GM12878 (cell line): ENCODE results near the gene LIN7B. TPM values are rescaled to one million over a fixed set of nuclear protein-coding genes. Genes with fewer than 3 reads are reported as not detected.

Experiments used
- ATAC-seq: fragments of 200-7000 bp; cut with Tn5 transposase; 3 replicates; pipeline ENCODE4 v1.9.1; 2020; ENCODE audit warnings: mild to moderate bottlenecking, moderate library complexity
- BruUV-seq: library from RNA; stranded (reverse); fragments of 400-500 nt; replicated peaks from 2 replicates; lab custom pipeline; 2021; lab: Mats Ljungman, UMichigan
- CTCF ChIA-PET: fragments of 300-600 bp; sonication (Branson Sonifier 250); formaldehyde crosslinking; extraction: SDS; loops from one replicate; lab custom pipeline; 2021; ENCODE audit warnings: inconsistent platforms; lab: Yijun Ruan, JAX
- POLR2A ChIA-PET: fragments of 350-600 bp; formaldehyde crosslinking; extraction: SDS; loops from one replicate; lab custom pipeline; 2021; ENCODE audit warnings: inconsistent platforms; lab: Charles Lee
- RAD21 ChIA-PET: fragments of 300-600 bp; sonication (Branson Sonifier 250); formaldehyde crosslinking; loops from one replicate; lab custom pipeline; 2023; ENCODE audit warnings: antibody characterized with exemption; ENCODE audit not compliant: unreplicated experiment; lab: Charles Lee
- SMC1A ChIA-PET: fragments of 300-600 bp; sonication (Branson Sonifier 250); formaldehyde crosslinking; loops from one replicate; lab custom pipeline; 2023; ENCODE audit not compliant: unreplicated experiment, uncharacterized antibody; lab: Charles Lee
- DNase-seq: peaks from one replicate; pipeline ENCODE4 v3.0.0-alpha.2; 2011; ENCODE audit warnings: low read depth, low spot score
- FAIRE-seq: peaks from 3 replicates; lab custom pipeline; 2011; peaks lifted over from hg19 to GRCh38; lab: Jason Lieb, UNC
- H2AFZ ChIP-seq: 2 replicates; pipeline ENCODE4 v1.6.0; 2011; ENCODE audit warnings: low read depth, low read length, control low read depth; ENCODE audit not compliant: control insufficient read depth
- H3K27ac ChIP-seq: 2 replicates; pipeline ENCODE4 v1.5.1; 2011; ENCODE audit warnings: control low read depth; ENCODE audit not compliant: control insufficient read depth, insufficient read depth
- H3K27me3 ChIP-seq, 2 experiments: replicated peaks in 1 of 2; 2 replicates each; pipeline versions ENCODE4 v1.6.0 to v1.6.1; 2011; ENCODE audit warnings: low read length in 1 of 2; ENCODE audit not compliant: control insufficient read depth in 2 of 2, insufficient read depth in 2 of 2
- H3K36me3 ChIP-seq, 2 experiments: 2 replicates each; pipeline ENCODE4 v1.5.1; 2011; ENCODE audit warnings: low read length in 1 of 2; ENCODE audit not compliant: control insufficient read depth in 2 of 2, insufficient read depth in 2 of 2
- H3K4me1 ChIP-seq: 2 replicates; pipeline ENCODE4 v1.6.1; 2011; ENCODE audit warnings: mild to moderate bottlenecking, low read length, moderate library complexity, mixed read lengths; ENCODE audit not compliant: control insufficient read depth, insufficient read depth
- H3K4me2 ChIP-seq: 2 replicates; pipeline ENCODE4 v1.6.0; 2011; ENCODE audit warnings: control low read depth; ENCODE audit not compliant: control insufficient read depth, insufficient read depth
- H3K4me3 ChIP-seq: fragments of 200-600 bp; sonication (generic); 2 replicates; pipeline ENCODE4 v1.5.1; 2016
- H3K79me2 ChIP-seq: 2 replicates; pipeline ENCODE4 v1.6.0; 2011; ENCODE audit warnings: low read length; ENCODE audit not compliant: control insufficient read depth, insufficient read depth
- H3K9ac ChIP-seq: 2 replicates; pipeline ENCODE4 v1.8.0; 2011; ENCODE audit warnings: low read length, control low read depth, mixed read lengths; ENCODE audit not compliant: control insufficient read depth, insufficient read depth
- H3K9me3 ChIP-seq: replicated peaks from 3 replicates; pipeline ENCODE4 v1.5.1; 2011; ENCODE audit warnings: mild to moderate bottlenecking, low read length; ENCODE audit not compliant: control insufficient read depth, insufficient read depth
- H4K20me1 ChIP-seq: 2 replicates; pipeline ENCODE4 v1.6.0; 2011; ENCODE audit not compliant: control insufficient read depth, insufficient read depth
- ASH2L ChIP-seq: fragments of 300-600, 200-600 bp; sonication (generic); IDR thresholded peaks from 2 replicates; pipeline ENCODE4 v1.6.1; 2017; ENCODE audit warnings: low read depth, mild to moderate bottlenecking, borderline replicate concordance
- BCLAF1 ChIP-seq: fragments of 450-650 bp; IDR thresholded peaks from 2 replicates; pipeline ENCODE4 v1.6.1; 2017; ENCODE audit warnings: antibody characterized with exemption, mild to moderate bottlenecking, moderate library complexity
- HCFC1 ChIP-seq: fragments of 150-350 bp; IDR thresholded peaks from 2 replicates; pipeline ENCODE4 v1.6.1; 2014; ENCODE audit warnings: low read length
- NBN ChIP-seq: fragments of 450-650 bp; IDR thresholded peaks from 2 replicates; pipeline ENCODE4 v1.6.1; 2016
- NFIC ChIP-seq: IDR thresholded peaks from 2 replicates; pipeline ENCODE4 v1.6.1; 2012; ENCODE audit warnings: low read depth, mild to moderate bottlenecking, inconsistent platforms, low read length, moderate library complexity
- RAD21 ChIP-seq: IDR thresholded peaks from 2 replicates; pipeline ENCODE4 v1.6.1; 2011; ENCODE audit warnings: mild to moderate bottlenecking, low read depth, low read length, moderate library complexity; ENCODE audit not compliant: insufficient read depth
- RAD51 ChIP-seq: fragments of 450-650 bp; IDR thresholded peaks from 2 replicates; pipeline ENCODE4 v1.6.1; 2016; ENCODE audit warnings: moderate library complexity, mild to moderate bottlenecking, inconsistent platforms
- RFX5 ChIP-seq: IDR thresholded peaks from 2 replicates; pipeline ENCODE4 v1.6.1; 2011; ENCODE audit warnings: low read depth, low read length, improper control_type of control experiment
- SP1 ChIP-seq: IDR thresholded peaks from one replicate; pipeline ENCODE4 v1.6.1; 2011; ENCODE audit warnings: low read depth, low read length
- SUPT20H ChIP-seq: IDR thresholded peaks from 2 replicates; pipeline ENCODE4 v1.6.1; 2011; ENCODE audit warnings: low read depth, mild to moderate bottlenecking, low read length, moderate library complexity, borderline replicate concordance; ENCODE audit not compliant: control insufficient read depth
- ZBED1 ChIP-seq: IDR thresholded peaks from 2 replicates; pipeline ENCODE4 v1.6.1; 2016; ENCODE audit warnings: borderline replicate concordance
- ZBTB11 ChIP-seq: fragments of 450-650 bp; formaldehyde crosslinking; IDR thresholded peaks from 2 replicates; pipeline ENCODE4 v1.5.0; 2022; ENCODE audit warnings: mild to moderate bottlenecking, missing genetic modification characterization
- WGBS: methylation state at CpG from one replicate; pipeline ENCODE4 v1.1.6; 2016; ENCODE audit warnings: low lambda C conversion rate; ENCODE audit not compliant: insufficient replicate concordance, insufficient coverage; ENCODE audit errors: missing lambda C conversion rate; 5-methylcytosine and 5-hydroxymethylcytosine counted together
- in situ Hi-C: fragments of 300-500 bp; cut with MboI; formaldehyde crosslinking; loops from 9 replicates; pipeline ENCODE4 v1.14.3; 2018; ENCODE audit warnings: mixed read lengths
- intact Hi-C: fragments of 100-400 bp; cut with micrococcal nuclease; formaldehyde crosslinking; loops from one replicate; pipeline ENCODE4 v1.14.2; 2022; ENCODE audit not compliant: unreplicated experiment
- polyA plus RNA-seq, 11 experiments: library from polyadenylated mRNA; depleted of rRNA in 4 of 11; unstranded in 6 of 11; stranded (reverse) in 5 of 11; fragments of >200 nt; fragmentation: Nextera tagmentation in 4 of 11; fragmentation: Illumina TruSeq in 1 of 11; extraction: Ambion mirVana in 4 of 11; extraction: Trizol in 1 of 11; gene quantifications; 1 replicate in 1 of 11; 2 replicates in 10 of 11; pipeline versions ENCODE4 v1.2.1 to v1.2.3, GENCODE V29; 2011 to 2016; ENCODE audit warnings: inconsistent platforms in 2 of 11, missing spikeins in 2 of 11, low read depth in 1 of 11
- total RNA-seq, 4 experiments: library from RNA; depleted of rRNA in 3 of 4; stranded (reverse); fragments of >200 nt in 3 of 4; fragmentation: Illumina TruSeq in 1 of 4; extraction: Trizol in 1 of 4; gene quantifications; 2 replicates each; pipeline versions ENCODE4 v1.2.1 to v1.2.3, GENCODE V29; 2013 to 2021

LIN7B gene
- total and polyA plus RNA-seq, 10 of the 15 experiments (the other 5 are each of a cell fraction or from before 2014, with no cell fraction given): 0.15 to 3.5 (median 1.6) TPM; not detected in 2

GRCh38 chr19:49135686-49136085, 21.5 kb downstream of the LIN7B start:
- no peak for FAIRE-seq
- WGBS: 19% methylated on average over 5 of the region's 5 CpGs
- Histone ChIP-seq H3K27ac (no peak overlapping the region), H3K4me3 (no peak overlapping the region), H3K4me1 (no peaks in the 10 kb centered on the region), H3K4me2 (no peak overlapping the region), H3K36me3 (no peaks in the 10 kb centered on the region; a peak in 1 of 4 replicates), H4K20me1 (no peaks in the 10 kb centered on the region), H2AFZ (no peak overlapping the region), H3K9ac (no peak overlapping the region), H3K9me3 (no peaks in the 10 kb centered on the region; the same call in 2 of the 3 replicates), H3K79me2 (no peaks in the 10 kb centered on the region), H3K27me3 (no peaks in the 10 kb centered on the region)
- ChIA-PET SMC1A (no interaction called here), CTCF (no interaction called here), POLR2A (no interaction called here), RAD21 (no interaction called here)
- TF ChIP-seq ASH2L: no peak
- TF ChIP-seq RFX5: no peak
- TF ChIP-seq BCLAF1: no peak
- no peak for ATAC-seq
- BruUV-seq: no TSS peak
- no peak for DNase-seq
- intact Hi-C loops: no loop called here
- in situ Hi-C loops: no loop called here

- no peaks in the 10 kb centered on the region for H4K20me1 ChIP-seq
- intact Hi-C loops: no loop called here
- no peak overlapping the region for H3K4me2 ChIP-seq
- H2AFZ ChIP-seq: no peak overlapping the region
- H3K9ac ChIP-seq: no peak overlapping the region
- no peak overlapping the region for H3K27ac ChIP-seq
- no peaks in the 10 kb centered on the region for H3K4me1 ChIP-seq
- H3K27me3 ChIP-seq: no peaks in the 10 kb centered on the region
- in situ Hi-C loops: no loop called here
- ATAC-seq (no peak), DNase-seq (no peak), FAIRE-seq (no peak)
- ChIA-PET POLR2A (no interaction called here), CTCF (no interaction called here), RAD21 (interaction anchor here (0.6 kb wide), 1 partner anchor 332 kb away, joined by 3 read pairs; no protein-coding TSS in a partner anchor), SMC1A (no interaction called here)
- H3K79me2 ChIP-seq: no peaks in the 10 kb centered on the region
- no peaks in the 10 kb centered on the region; a peak in 1 of 4 replicates for H3K36me3 ChIP-seq
- no peak overlapping the region for H3K4me3 ChIP-seq
- no TSS peak for BruUV-seq
- WGBS: 43% methylated on average over 10 of the region's 10 CpGs
- H3K9me3 ChIP-seq: no peaks in the 10 kb centered on the region; the same call in 2 of the 3 replicates
- TF ChIP-seq ZBTB11 (CRISPR knock-in tag) (no peak), ZBED1 (no peak), NFIC (no peak), NBN (no peak), RAD51 (no peak), SP1 (no peak), HCFC1 (no peak), SUPT20H (no peak), RAD21 (no peak)
Observed at GRCh38 chr19:49136771-49137171, 22.6 kb downstream of the LIN7B start.
